Fibroblast of gingiva (primary cell): ENCODE measurements around the gene ZDHHC16.
"Not testable (repeated sequence)": the region's sequence is repeated elsewhere in the genome, so short reads cannot be mapped to it uniquely, and the experiment has no call there.

Experiments used
- DNase-seq: peaks from one replicate; pipeline ENCODE4 v3.0.0-alpha.2; 2011; ENCODE audit warnings: low read depth

The ZDHHC16 gene

DNA sequence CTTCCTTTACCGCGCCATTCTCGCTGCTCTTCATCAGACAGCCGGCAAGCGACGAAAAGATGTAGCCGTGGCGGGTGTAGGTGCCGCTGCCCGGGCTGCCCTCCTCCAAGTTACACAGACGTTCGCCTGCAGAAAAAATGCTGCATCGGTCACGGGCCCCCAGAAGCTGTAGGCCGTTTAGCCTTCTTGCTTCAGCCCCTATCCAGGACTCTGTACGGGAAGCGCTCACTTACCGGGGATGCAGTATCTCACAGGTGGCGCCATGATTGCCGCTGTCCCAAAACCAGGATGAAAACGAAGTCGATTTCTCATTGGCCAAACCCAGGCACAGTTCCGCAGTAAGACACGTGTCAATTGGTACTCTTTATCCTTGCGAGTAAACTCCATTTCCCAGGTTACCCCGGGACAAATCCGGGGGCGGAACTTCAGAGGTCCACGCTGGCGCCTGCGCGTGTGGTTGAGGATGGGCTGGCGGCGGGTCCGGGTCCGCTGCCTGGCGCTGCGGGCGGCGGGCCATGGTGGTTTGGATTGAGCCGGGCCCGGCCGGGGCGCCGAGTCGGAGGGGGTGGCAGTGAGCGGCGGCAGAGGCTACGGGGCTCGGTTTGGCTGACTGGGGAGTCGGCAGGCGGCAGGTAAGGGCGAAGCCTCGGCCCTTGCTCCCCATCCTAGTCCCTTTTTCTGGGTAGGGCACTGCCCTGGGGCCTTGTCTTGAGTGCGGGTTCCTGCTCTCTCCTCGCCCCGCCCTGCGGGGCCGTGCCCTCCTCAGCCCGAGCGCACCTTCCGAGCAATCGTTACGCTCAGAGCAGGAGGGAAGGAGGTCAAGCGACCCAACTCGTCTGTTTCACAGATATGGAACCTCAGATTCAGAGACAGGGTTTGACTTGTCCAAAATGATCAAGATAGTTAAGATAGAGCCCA, at the start of gene ZDHHC16, which contains the start of gene EXOSC1:
Gene ZDHHC16, plus strand, starts transcription at position 454 of the 918 bp plus-strand sequence. CDS start 5,501 bp downstream, outside the sequence.
Gene EXOSC1, minus strand, starts transcription at position 285 of the 918 bp plus-strand sequence. Its CDS starts 21 bp downstream, at position 264.
- DNase-seq: peak; percentile 91

DNA sequence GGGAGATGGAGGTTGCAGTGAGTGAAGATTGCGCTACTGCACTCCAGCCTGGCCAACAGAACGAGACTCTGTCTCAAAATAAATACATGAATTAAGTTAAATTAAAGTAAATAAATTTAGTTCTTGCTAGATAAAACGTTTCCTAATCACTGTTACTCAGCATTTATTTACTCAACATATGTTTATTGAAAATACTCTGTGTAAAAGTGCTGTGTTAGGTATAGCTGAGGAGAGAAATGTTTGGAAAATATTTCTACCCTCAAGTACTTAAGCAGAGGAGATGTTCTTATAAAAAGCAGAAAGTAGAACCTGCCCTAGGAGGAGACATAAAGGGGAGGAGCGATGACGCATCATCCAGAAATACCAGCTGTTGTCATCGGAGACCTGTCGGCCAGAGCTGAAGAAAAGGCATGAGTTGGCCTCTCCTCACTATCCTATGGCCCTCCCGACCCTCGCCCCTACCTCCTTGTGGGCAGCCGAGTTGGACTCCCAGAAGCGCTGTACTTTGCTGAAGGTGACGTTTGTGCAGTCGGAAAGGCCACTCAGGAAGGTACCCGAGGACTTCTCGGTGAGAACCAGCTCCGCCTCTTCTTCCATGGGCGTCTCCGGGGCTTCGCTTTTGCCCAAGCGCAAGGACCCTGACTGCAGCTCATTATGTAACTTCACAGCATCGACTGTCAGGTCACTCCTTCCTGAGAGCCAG, 46.0 kb upstream of the ZDHHC16 start:
- DNase-seq: peak; percentile 41

DNA sequence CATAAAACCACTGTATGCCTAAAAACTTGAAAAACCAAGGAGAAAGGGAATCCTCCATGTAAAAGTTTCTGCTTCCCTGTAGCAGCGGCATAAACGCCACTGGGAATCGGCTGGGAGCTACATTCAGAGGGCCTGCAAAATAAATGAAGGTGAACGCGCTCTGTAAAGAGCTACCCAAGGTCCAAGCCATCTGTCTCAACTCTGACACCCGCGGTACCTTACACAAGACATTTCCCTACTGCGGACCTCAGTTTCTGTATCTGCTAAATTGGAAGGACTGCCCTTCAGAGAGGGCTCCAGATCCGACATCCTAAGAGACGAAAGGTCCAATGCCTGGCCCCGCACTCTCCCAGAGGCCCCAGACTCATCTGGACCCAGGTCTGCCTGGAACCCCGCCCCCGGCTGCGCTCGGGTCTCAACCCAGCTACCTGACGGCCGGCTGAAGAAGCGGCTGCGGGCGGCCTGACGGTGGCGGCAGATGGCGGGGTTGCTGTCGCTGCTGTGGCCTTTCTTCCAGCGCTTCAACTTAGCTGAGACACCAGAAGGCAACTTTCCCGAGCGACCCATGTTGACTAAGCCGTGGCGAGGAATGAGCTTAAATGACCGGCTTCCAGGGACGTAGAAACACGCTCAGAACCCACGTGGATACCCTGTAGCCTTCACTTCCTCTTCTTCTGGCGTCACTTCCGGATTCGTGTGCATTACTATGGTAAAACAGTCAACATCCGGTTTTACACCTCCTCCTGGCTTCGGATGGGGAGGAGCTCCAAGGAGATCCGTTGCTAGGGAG, 45.1 kb upstream of the ZDHHC16 start, which contains the start of gene RRP12:
Gene RRP12, minus strand, starts transcription at position 676 of the 790 bp plus-strand sequence. Its CDS starts 109 bp downstream, at position 567.
- peak; percentile 97 for DNase-seq

DNA sequence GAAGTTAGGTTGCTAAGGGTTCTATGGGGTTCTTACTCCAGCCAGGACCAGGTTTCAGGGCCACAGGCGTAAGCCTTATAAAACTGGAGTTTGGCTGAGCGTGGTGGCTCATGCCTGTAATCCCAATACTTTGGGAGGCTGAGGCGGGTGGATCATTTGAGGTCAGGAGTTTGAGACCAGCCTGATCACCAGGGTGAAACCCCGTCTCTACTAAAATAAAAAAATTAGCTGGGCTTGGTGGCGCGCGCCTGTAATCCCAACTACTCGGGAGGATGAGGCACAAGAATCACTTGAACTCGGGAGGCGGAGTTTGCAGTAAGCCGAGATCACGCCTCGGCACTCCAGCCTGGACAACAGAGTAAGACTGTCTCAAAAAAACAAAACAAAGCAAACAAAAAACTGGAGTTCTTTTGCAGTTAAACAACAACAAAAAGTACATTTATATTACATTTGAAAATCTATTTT, 44.5 kb upstream of the ZDHHC16 start:
- no peak for DNase-seq

DNA sequence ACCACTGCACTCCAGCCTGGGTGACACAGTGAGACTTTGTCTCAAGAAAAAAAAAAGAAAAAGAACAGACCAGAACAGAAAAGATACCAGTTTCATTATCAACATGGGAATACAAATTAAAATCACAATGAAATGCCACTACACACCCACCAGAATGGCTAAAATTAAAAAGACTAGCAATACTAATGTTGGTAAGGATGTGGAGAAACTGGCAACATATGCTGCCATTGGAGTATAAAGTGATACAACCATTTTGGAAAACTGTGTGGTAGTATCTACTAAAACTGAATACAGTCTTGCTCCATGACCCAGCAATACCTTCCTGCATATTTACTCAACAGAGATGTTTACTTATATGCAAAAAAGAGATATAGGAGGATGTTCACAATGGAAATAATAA, 41.9 kb upstream of the ZDHHC16 start:
- no peak for DNase-seq

DNA sequence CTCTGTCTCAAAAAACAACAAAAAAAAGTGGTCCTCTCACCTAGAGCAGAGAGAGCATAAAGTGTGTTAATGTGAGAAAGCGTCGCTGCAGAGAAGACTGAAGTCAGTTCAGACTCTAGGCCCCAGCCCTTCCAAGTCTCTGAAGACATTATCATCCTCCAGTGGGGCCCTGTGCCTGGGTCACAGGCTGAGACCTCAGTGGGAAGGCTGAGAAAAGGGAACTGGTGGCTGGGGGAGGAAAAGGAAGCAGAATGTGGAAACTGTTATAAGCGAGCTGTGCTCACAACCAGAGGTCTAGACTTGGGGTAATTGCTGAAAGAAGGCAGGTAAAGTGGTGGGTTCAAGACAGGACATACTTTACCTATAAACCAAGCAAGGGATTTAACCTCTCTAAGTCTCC, 39.9 kb upstream of the ZDHHC16 start:
- no peak for DNase-seq

DNA sequence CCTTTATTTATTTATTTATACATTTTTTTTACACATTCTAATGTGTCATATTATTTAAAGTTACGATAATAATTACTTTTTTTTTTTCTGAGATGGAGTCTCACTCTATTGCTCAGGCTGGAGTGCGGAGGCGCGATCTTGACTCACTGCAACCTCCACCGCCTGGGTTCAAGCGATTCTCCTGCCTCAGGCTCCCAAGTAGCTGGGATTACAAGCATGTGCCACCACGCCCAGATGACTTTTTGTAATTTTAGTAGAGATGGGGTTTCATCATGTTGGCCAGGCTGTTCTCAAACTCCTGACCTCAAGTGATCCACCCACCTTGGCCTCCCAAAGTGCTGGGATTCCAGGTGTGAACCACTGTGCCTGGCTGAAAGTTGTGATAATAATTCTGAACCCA, 39.5 kb upstream of the ZDHHC16 start:
- DNase-seq: not testable (repeated sequence)

DNA sequence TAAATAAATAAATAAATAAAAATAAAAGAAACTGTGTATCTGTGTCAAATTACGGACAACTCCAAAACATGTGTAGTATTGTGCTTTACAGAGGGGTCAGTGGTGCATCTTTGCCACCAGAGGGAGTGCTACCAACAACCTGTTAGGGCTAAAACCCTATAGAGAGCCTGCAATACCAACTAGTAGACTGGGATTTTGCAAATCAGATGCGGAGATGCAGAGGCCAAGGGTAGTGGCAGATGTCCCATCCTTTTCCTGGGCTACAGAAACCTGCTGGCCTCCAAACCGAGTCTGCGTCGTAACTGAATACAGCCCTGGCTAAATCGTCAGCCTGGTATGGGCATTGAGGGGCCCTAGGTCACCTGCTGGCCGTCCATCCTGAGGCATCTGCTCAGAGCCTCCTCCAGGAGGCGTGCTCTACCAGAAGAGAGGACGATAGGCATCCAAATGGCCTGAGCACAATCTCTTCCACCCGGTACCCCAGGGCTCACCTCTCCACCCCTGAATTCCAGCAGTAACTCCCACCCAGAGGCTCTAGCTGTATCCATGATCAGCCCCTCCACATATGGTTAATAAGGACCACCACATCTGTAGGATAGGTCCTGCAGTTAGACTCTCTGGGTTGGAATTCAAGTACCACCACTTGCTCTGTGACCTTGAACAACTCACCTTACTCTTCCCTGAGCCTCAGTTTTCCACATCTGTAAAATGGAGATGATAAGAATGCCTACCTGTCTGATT, 38.6 kb upstream of the ZDHHC16 start:
- peak; percentile 72 for DNase-seq

DNA sequence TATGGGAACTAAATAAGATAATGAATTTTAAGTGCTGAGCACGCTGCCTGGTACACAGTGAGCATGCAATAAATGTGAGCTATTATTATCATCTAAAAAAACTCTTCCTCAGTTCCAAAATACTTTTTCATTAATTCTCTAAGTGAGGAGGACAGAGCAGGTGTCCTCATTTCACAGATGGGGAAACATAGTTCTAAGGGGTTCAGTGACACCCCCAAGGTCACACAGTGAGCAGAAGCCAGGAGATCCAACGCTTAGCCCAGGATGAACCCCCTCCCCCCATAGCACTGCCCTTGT, 38.1 kb upstream of the ZDHHC16 start:
- no peak for DNase-seq

DNA sequence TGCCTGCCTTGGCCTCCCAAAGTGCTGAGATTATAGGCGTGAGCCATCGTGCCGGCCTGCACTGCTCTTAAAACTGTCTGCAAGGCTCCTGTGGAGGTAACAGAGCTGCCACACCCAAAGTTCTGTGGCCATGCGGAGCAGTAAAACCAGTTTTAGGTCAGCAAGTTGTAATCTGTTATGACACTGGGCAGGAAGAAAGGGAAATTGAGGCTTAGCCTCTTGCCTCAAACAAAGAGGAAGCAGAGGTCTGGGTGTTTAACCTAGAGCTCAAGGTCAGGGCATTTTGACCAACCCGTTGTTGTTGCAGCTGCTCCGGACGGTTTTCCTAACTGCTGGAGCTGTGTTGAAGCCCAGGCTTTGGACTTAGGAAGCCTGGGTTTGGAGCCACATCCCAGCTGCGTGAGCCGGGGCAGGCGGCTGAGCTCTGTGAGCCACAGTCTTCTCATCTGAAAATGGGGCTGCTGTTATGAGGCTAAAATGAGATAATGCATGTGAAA, 37.4 kb upstream of the ZDHHC16 start:
- DNase-seq: no peak

DNA sequence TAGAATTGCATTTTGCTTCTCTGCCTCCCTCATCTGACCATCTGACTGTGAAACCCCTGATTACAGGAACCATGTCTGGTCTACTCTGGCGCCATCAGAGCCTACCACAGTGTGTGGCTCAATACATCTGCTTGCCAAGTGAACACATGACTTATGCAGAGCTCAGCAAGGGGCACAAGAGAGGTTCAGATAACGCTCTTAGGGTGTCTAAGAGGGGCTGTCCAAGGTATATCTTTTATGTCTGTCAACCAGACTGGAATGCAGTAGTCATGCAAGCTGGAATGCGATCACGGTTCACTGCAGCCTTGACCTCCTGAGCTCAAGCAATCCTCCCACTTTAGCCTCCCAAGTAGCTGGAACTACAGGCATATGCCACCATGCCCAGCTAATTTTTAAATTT, 34.6 kb upstream of the ZDHHC16 start:
- peak; percentile 4 for DNase-seq

DNA sequence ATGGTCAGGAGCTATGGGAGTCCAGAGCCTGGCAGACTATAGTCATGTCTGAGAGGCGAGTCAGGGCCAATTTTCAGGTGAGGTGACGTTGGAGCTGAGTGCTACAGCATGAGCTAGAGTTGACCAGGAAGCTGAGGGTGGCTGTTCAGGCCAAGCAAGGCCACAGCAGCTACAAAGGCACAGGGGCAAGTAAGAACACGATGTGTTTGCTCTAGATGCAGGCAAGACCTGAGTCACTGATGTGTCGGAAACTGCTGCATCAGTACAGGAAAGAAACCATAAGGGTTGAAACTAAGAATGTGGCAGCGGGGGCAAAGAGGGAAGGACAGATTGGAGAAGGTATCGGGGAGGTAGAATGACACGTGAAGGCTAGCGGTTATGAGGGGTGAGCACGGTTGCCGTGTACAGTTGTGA, 33.1 kb upstream of the ZDHHC16 start:
- no peak for DNase-seq

DNA sequence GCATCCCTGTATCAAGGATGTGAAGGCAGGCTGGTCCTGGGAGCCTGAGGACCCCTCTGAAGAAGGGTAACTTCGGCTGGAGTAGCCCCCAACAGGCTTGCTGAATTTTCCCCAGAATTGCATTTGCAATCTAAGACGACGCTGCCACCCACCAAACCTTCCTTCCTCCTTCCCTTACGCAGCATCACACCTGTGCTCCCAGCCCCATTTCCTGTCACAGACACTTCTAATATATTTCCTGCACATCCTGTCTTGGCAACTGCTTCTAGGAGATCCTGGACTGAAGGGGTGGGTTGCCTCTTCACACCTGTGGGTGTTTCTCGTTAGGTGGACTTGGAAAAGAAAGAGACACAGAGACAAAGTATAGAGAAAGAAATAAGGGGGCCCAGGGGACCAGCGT, 29.4 kb upstream of the ZDHHC16 start:
- DNase-seq: no peak

DNA sequence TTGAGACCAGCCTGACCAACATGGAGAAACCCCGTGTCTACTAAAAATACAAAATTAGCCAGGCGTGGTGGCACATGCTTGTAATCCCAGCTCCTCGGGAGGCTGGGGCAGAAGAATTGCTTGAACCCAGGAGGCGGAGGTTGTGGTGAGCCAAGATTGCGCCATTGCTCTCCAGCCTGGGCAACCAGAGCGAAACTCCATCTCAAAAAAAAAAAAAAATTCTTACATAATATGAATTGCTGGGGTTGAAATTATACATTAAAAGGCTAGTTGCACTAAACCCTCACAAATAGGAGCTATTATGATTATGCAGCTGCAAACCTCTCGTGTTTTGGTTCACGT, 22.2 kb upstream of the ZDHHC16 start:
- not testable (repeated sequence) for DNase-seq

DNA sequence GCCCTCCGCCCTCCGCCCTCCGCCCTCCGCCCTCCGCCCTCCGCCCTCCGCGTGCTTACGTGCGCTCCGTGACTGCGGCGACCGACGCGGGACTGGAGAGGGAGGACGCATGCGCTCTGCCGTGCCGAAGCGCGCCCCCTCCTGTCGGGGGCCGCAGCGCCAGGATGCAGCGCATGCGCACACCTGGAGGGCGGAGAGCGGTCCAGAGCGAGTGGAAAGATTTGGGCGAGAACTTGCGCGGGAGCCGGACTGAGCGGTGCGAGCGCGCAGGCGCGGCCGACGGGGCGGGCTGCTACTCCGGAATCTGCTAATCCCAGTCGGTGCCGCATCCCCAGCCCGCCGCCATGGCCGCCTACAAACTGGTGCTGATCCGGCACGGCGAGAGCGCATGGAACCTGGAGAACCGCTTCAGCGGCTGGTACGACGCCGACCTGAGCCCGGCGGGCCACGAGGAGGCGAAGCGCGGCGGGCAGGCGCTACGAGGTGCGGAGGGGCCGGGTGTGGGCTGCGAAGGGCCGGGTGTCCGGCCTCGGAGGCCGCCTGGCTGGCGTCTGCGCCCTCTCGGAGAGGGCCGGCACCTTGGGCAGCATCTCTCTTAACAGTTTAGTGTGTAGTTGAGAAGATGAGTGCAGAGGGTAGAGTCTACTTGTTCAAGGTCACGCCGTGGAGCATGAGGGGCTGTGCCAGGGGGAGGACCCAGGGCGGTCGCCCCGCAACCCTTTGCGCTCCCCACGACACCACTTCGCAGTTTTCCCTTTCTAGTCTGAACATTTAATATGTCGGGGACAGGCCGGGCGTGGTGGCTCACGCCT, 19.8 kb upstream of the ZDHHC16 start, which contains the start of gene PGAM1:
Gene PGAM1, plus strand, starts transcription at position 228 of the 812 bp plus-strand sequence. Its CDS starts 117 bp downstream, at position 345.
- DNase-seq: peak; percentile 96

DNA sequence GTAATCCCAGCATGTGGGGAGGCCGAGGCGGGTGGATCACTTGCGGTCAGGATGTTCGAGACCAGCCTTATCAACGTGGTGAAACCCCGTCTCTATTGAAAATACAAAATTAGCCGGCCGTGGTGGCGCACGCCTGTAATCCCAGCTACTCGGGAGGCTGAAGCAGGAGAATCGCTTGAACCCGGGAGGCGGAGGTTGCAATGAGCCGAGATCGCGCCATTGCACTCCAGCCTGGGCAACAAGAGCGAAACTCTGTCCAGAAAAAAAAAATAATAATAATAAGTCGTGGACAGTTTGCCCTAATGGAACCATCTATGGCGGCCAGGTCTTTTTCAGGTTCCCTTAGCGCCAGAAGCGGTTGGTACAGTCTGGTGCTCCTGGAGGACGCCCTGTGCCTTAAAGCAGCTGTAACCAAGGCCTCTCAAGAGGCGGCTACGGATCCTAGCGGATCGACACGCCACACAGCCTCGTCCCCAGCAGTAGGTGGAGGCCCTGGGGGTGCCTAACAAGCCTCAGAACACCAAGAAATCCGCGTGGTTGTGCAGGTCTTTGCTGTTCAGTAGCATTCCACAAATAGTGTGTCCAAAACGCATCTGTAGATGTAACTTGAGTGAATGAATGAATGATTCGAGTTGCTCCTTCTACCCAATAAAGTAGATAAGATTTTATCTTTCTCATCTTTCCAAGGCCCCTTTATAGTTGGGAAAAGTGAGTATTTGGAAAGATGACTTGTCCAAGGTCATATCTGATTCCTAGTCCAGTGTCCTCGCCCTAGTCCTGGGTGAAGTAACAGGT, 19.0 kb upstream of the ZDHHC16 start:
- no peak for DNase-seq

DNA sequence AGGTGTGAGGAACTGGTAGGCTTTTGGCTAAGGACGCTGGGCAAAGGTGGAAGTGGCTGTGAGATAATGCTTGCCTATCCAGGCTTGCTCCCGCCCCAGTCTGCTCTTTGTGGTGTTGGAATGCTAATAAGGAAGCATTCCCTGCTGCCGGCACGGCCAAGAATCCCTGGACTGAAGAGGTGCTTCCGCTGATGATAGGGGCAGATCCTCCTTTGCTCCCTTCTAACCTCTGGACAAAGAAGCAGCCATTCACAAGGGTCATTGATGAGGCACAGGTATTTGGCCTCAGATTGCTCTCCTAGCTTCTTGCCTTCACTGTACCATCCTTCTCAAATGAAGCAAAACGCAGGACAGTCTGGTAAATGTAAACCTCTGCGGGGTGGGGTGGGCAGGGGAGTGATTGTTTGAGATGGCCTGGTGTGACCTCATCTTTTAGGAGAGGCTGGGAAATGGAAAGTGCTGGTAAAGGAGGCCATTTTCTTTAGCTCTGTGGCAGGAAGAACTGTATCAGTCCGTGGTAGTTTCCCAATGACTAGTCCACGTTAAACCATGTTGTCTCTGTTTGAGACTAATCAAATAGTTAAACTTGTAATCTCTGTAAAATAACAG, 18.3 kb upstream of the ZDHHC16 start:
- DNase-seq: no peak

DNA sequence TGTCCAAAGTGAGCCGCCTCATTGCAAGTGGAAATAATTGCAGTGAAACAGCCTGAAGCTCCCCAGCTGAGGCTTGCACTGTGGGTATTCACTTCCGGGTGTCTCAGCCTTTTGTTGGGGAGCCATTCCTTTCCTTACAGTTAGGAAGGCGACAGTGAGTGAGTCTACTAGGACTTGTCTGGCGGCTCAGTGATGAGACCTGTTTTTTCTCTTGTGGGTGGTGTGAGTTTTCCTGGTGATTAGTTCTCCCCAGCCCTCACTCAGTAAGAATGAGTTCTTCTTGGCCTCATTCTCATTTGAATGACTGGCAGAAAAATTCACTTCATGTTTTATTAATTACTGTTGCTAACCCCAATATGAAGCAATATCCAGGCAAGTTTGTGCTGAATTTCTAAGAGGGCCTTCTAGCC, 17.4 kb upstream of the ZDHHC16 start:
- peak; percentile 65 for DNase-seq

DNA sequence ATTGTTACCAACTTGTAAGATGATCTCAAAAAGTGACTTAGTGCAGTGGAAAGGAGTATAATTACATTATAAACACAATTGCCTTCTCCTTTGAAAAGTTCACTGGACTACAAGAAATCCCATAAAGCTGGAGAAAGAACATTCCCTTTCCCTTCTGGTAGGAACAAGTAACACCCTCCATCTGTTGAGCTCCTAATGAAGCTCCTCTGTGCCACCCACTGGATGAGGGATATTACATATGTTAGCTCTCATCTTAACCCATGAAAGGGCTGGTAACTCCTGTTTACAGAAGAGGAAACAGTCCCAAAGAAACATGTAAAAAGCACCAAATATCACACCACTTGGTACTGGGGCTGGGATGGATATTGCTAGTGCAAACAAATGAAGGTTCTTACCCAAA, 11.9 kb upstream of the ZDHHC16 start:
- no peak for DNase-seq
